PC-3 (cell line): Measurements from ENCODE around the gene ZNF574. TPM values are rescaled to one million over a fixed set of nuclear protein-coding genes. Genes with fewer than 3 reads are reported as not detected.
"Not testable (repeated sequence)": the region's sequence is repeated elsewhere in the genome, so short reads cannot be mapped to it uniquely, and the experiment has no call there.

Experiments used
- ATAC-seq: fragments of 200-7000 bp; cut with Tn5 transposase; 2 replicates; pipeline ENCODE4 v1.9.1; 2020; ENCODE audit warnings: mild to moderate bottlenecking, moderate library complexity
- BruUV-seq: library from RNA; stranded (reverse); fragments of 400-500 nt; replicated peaks from 2 replicates; lab custom pipeline; 2021; lab: Mats Ljungman, UMichigan
- CTCF ChIA-PET: fragments of 300-600 bp; sonication (Branson Sonifier 250); formaldehyde crosslinking; loops from one replicate; lab custom pipeline; 2022; ENCODE audit warnings: antibody characterized with exemption; lab: Charles Lee
- POLR2A ChIA-PET: fragments of 300-600 bp; sonication (Branson Sonifier 250); formaldehyde crosslinking; loops from one replicate; lab custom pipeline; 2022; ENCODE audit warnings: antibody characterized with exemption; ENCODE audit not compliant: unreplicated experiment; lab: Charles Lee
- DNase-seq: peaks from one replicate; pipeline ENCODE4 v3.0.0-alpha.2; 2015
- H2AFZ ChIP-seq: fragments of 300-600 bp; sonication (generic); 2 replicates; pipeline ENCODE4 v1.6.0; 2016; ENCODE audit warnings: antibody characterized with exemption, low read length
- H3F3A ChIP-seq: fragments of 300-600 bp; sonication (generic); one replicate; pipeline ENCODE4 v1.6.0; 2017; ENCODE audit warnings: antibody characterized with exemption, low read length, control low read depth, mild to moderate bottlenecking; ENCODE audit not compliant: unreplicated experiment
- H3K27ac ChIP-seq: fragments of 300-600 bp; sonication (generic); 2 replicates; pipeline ENCODE4 v1.5.1; 2016; ENCODE audit warnings: mild to moderate bottlenecking, low read length
- H3K27me3 ChIP-seq: fragments of 300-600 bp; sonication (generic); 2 replicates; pipeline ENCODE4 v1.6.1; 2016; ENCODE audit warnings: low read length, mixed read lengths
- H3K36me3 ChIP-seq: fragments of 300-600 bp; sonication (generic); 2 replicates; pipeline ENCODE4 v1.6.1; 2016; ENCODE audit warnings: low read depth, mixed run types, low read length, mixed read lengths
- H3K4me1 ChIP-seq: fragments of 300-600 bp; sonication (generic); 2 replicates; pipeline ENCODE4 v1.5.1; 2016; ENCODE audit warnings: low read length; ENCODE audit not compliant: insufficient read depth
- H3K4me2 ChIP-seq: fragments of 300-600 bp; sonication (generic); 2 replicates; pipeline ENCODE4 v1.6.0; 2016; ENCODE audit warnings: low read length
- H3K4me3 ChIP-seq: fragments of 300-600 bp; sonication (generic); 2 replicates; pipeline ENCODE4 v1.5.1; 2016; ENCODE audit warnings: mild to moderate bottlenecking, low read length, mixed read lengths
- H3K79me2 ChIP-seq: fragments of 300-600 bp; sonication (generic); 2 replicates; pipeline ENCODE4 v1.6.1; 2017; ENCODE audit warnings: low read length, mixed read lengths
- H3K9ac ChIP-seq: fragments of 300-600 bp; sonication (generic); 2 replicates; pipeline ENCODE4 v1.6.0; 2016; ENCODE audit warnings: mild to moderate bottlenecking, low read length
- H3K9me2 ChIP-seq: fragments of 300-600 bp; sonication (generic); replicated peaks from 2 replicates; pipeline ENCODE4 v1.6.1; 2016; ENCODE audit warnings: mixed run types, low read length, mixed read lengths
- H3K9me3 ChIP-seq: fragments of 300-600 bp; sonication (generic); 2 replicates; pipeline ENCODE4 v1.6.1; 2016; ENCODE audit warnings: low read length, mixed read lengths
- H4K20me1 ChIP-seq: fragments of 300-600 bp; sonication (generic); 2 replicates; pipeline ENCODE4 v1.6.1; 2016; ENCODE audit warnings: low read length, mixed read lengths
- EZH2 ChIP-seq: fragments of 300-600 bp; sonication (generic); IDR thresholded peaks from one replicate; pipeline ENCODE4 v1.6.1; 2017; ENCODE audit warnings: antibody characterized with exemption, mild to moderate bottlenecking, low read length; ENCODE audit not compliant: unreplicated experiment
- EZH2phosphoT487 ChIP-seq: fragments of 300-600 bp; sonication (generic); IDR thresholded peaks from 2 replicates; pipeline ENCODE4 v1.6.1; 2018; ENCODE audit warnings: mild to moderate bottlenecking, antibody characterized with exemption, low read length, borderline replicate concordance
- intact Hi-C: fragments of 100-400 bp; cut with micrococcal nuclease; formaldehyde crosslinking; loops from 2 replicates; pipeline ENCODE4 v1.9.0; 2023
- total RNA-seq: library from RNA; depleted of rRNA; stranded (reverse); fragments of >200 nt; gene quantifications from 2 replicates; pipeline ENCODE4 v1.2.3, GENCODE V29; 2014
- TF ChIP-seq, protein P1 (sequence below): fragments of 300-600 bp; sonication (generic); conservative IDR thresholded peaks from 2 replicates; pipeline ENCODE4 v1.5.1; 2017; ENCODE audit warnings: antibody characterized with exemption, low read depth, mild to moderate bottlenecking, low read length

ZNF574 gene
- total RNA-seq, 1 experiment from 2014 or later, result 14.4 TPM

DNA sequence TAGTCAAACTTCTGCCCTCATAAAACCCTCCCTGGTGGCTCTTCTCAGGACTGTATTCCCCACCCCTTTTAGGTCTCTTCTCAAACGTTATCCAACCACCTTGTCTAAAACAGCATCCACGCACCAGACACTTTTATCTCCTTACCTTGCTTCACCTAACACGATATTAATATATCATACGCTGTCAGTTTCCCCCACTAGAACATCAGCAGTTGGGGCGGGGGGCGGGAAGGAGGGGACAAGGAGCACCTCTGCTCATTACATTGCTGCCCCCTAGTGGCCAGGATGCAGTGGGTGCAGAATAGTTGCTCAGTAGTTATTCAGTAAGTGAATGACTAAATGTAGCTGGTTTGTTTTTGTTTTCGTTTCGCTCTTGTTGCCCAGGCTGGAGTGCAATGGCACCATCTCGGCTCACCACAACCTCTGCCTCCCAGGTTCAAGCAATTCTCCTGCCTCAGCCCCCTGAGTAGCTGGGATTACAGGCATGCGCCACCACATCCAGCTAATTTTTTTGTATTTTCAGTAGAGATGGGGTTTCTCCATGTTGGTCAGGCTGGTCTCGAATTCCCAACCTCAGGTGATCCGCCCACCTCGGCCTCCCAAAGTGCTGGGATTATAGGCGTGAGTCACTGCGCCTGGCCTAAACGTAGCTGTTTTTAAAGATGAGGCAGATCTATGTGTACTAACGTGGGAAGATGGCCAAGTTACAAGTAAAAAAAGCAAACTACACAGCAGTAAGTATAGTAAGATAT is 41.1 kb upstream of the ZNF574 start:
- not testable (repeated sequence) for H3K9me2 ChIP-seq, H3K79me2 ChIP-seq, BruUV-seq, H3F3A ChIP-seq, H3K36me3 ChIP-seq, H3K9me3 ChIP-seq, H4K20me1 ChIP-seq, H3K27me3 ChIP-seq, H3K9ac ChIP-seq
- intact Hi-C loops, result loop anchor here (2.0 kb wide), 1 partner anchor 76 kb away; the partner anchor contains the start of gene RABAC1
- DNase-seq (peak; percentile 75), ATAC-seq (peak; percentile 76)
- Histone ChIP-seq H3K4me3 (peak overlapping the region; percentile 57; the same call in 1 of the 2 replicates), H3K4me2 (peak overlapping the region; percentile 58), H3K27ac (peak overlapping the region; percentile 53), H3K4me1 (peaks cover 11% of the 10 kb centered on the region; the same call in 1 of the 2 replicates), H2AFZ (peak overlapping the region; percentile 52; the same call in 1 of the 2 replicates)
- ChIA-PET POLR2A (interaction anchor here (0.6 kb wide), 1 partner anchor 16 kb away, joined by 19 read pairs; no protein-coding TSS in a partner anchor), CTCF (interaction anchor here (0.5 to 0.7 kb wide), 7 partner anchors 15 to 1479 kb away, joined by 3 to 6 read pairs (median 4); partner anchors contain the start of genes RABAC1 and ZNF574)
- TF ChIP-seq, protein P1, sequence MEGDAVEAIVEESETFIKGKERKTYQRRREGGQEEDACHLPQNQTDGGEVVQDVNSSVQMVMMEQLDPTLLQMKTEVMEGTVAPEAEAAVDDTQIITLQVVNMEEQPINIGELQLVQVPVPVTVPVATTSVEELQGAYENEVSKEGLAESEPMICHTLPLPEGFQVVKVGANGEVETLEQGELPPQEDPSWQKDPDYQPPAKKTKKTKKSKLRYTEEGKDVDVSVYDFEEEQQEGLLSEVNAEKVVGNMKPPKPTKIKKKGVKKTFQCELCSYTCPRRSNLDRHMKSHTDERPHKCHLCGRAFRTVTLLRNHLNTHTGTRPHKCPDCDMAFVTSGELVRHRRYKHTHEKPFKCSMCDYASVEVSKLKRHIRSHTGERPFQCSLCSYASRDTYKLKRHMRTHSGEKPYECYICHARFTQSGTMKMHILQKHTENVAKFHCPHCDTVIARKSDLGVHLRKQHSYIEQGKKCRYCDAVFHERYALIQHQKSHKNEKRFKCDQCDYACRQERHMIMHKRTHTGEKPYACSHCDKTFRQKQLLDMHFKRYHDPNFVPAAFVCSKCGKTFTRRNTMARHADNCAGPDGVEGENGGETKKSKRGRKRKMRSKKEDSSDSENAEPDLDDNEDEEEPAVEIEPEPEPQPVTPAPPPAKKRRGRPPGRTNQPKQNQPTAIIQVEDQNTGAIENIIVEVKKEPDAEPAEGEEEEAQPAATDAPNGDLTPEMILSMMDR, result peak; percentile 74

DNA sequence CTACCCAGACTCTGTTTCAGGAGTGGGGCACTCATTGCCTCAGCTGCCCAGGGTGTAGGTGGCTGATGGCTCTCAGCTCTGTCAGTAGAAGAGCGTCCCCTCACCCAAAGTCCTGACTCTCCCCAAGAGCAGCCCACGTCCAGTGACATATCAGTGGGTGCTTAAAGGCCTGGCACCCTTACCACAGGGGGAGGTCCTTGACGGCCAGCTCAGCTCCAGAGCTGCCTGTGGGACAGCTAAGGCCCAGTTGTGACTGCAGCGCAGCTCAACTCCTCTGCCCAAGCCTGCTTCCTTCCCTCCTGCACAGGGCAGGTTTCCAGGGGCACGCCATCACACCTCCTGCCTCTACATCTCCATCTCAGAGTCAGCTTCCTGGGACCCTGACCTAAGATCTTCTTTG is 38.3 kb upstream of the ZNF574 start:
- no peaks in the 10 kb centered on the region for H3K9me3 ChIP-seq
- H3K79me2 ChIP-seq, result no peaks in the 10 kb centered on the region
- H3K4me1 ChIP-seq, result peaks cover 3% of the 10 kb centered on the region; the same call in 1 of the 2 replicates
- intact Hi-C loops, result no loop called here
- BruUV-seq, result no TSS peak
- H3K4me2 ChIP-seq, result no peak overlapping the region
- no peaks in the 10 kb centered on the region for H3K36me3 ChIP-seq
- H3K9me2 ChIP-seq, result no peaks in the 10 kb centered on the region
- POLR2A ChIA-PET, result no interaction called here
- no peak for DNase-seq
- no peaks in the 10 kb centered on the region for H3F3A ChIP-seq
- no peaks in the 10 kb centered on the region for H3K27me3 ChIP-seq
- TF ChIP-seq EZH2phosphoT487, result no peak
- TF ChIP-seq EZH2, result no peak
- TF ChIP-seq, protein P1, result no peak
- no peak overlapping the region for H3K9ac ChIP-seq
- H3K27ac ChIP-seq, result no peak overlapping the region
- no peak for ATAC-seq
- CTCF ChIA-PET, result no interaction called here
- no peaks in the 10 kb centered on the region for H4K20me1 ChIP-seq
- no peak overlapping the region for H2AFZ ChIP-seq
- no peak overlapping the region for H3K4me3 ChIP-seq

DNA sequence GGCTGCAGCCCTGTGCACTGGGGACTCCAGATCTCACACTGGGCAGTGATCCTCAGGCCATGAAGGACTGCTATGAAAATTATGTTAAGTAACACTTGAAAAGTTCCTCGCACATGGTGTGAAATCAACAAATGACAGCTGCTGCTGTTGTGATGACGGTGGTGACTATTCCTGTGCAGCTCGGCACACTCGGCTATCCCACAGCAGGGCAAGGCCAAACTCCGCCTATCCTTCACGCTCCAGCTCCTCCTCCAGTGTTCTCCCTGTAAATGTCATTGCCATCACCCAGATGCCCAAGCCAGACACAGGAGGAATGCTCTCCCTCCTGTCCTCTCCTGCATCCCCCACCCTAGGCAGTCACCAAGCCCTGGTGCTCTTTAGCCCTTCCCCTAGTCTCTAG is 37.3 kb upstream of the ZNF574 start:
- no peaks in the 10 kb centered on the region for H3K27me3 ChIP-seq
- no peaks in the 10 kb centered on the region for H3K36me3 ChIP-seq
- no peaks in the 10 kb centered on the region for H4K20me1 ChIP-seq
- no peak overlapping the region for H2AFZ ChIP-seq
- ATAC-seq (no peak), DNase-seq (no peak)
- no peaks in the 10 kb centered on the region for H3F3A ChIP-seq
- H3K79me2 ChIP-seq, result no peaks in the 10 kb centered on the region
- H3K27ac ChIP-seq, result no peak overlapping the region
- no peaks in the 10 kb centered on the region for H3K9me2 ChIP-seq
- BruUV-seq, result no TSS peak
- H3K4me2 ChIP-seq, result no peak overlapping the region
- intact Hi-C loops, result no loop called here
- H3K4me3 ChIP-seq, result no peak overlapping the region
- CTCF ChIA-PET, result no interaction called here
- POLR2A ChIA-PET, result no interaction called here
- no peaks in the 10 kb centered on the region for H3K4me1 ChIP-seq
- no peaks in the 10 kb centered on the region for H3K9me3 ChIP-seq
- no peak overlapping the region for H3K9ac ChIP-seq
- TF ChIP-seq, protein P1, result no peak
- TF ChIP-seq EZH2phosphoT487, result no peak
- TF ChIP-seq EZH2, result no peak
